Measurements from ENCODE around the gene MTERF2.

The MTERF2 gene

DNA sequence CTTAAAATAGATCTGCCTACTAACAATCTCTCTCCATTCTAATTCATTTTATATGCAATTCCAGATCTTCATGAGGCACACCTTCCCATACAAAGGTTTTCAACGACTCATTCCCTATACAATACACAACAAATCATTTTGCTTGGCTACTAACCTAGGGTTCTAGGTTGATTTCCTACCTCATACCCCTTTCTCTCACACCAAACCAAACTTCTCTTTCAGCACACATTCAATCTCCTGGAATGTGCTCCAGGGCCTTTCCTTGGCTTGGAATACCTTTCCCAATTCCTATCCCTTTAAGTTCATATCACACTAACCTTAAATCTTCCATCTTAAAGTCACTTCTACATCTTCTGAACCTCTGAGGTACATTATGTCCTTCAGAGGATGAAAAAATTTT lies 38.7 kb upstream of the MTERF2 start:
- H4K20me1 ChIP-seq (ENCODE audit: insufficient read depth), result no peaks in the 10 kb centered on the region
- no peaks in the 10 kb centered on the region for H3K27me3 ChIP-seq (ENCODE audit: insufficient read depth, low read depth)
- peaks cover 6% of the 10 kb centered on the region; the same call in 1 of the 2 replicates for H3K79me2 ChIP-seq (ENCODE audit: insufficient read depth, low read depth)
- H3K4me3 ChIP-seq (IDR thresholded peaks at IDR 0.05; ENCODE audit: insufficient read depth, low read depth, low read length), result no peak overlapping the region
- no peak overlapping the region for H2AFZ ChIP-seq (ENCODE audit: low read depth)
- TF ChIP-seq, protein P1, sequence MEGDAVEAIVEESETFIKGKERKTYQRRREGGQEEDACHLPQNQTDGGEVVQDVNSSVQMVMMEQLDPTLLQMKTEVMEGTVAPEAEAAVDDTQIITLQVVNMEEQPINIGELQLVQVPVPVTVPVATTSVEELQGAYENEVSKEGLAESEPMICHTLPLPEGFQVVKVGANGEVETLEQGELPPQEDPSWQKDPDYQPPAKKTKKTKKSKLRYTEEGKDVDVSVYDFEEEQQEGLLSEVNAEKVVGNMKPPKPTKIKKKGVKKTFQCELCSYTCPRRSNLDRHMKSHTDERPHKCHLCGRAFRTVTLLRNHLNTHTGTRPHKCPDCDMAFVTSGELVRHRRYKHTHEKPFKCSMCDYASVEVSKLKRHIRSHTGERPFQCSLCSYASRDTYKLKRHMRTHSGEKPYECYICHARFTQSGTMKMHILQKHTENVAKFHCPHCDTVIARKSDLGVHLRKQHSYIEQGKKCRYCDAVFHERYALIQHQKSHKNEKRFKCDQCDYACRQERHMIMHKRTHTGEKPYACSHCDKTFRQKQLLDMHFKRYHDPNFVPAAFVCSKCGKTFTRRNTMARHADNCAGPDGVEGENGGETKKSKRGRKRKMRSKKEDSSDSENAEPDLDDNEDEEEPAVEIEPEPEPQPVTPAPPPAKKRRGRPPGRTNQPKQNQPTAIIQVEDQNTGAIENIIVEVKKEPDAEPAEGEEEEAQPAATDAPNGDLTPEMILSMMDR (conservative IDR thresholded peaks at IDR 0.05; ENCODE audit: low read depth, low read length), result no peak
- H3K4me1 ChIP-seq (ENCODE audit: low read depth, poor library complexity, severe bottlenecking), result peaks cover 48% of the 10 kb centered on the region
- H3K36me3 ChIP-seq (ENCODE audit: insufficient read depth), result no peaks in the 10 kb centered on the region
- H3K4me2 ChIP-seq, result no peak overlapping the region
- H3K9ac ChIP-seq, result no peak overlapping the region
- no peak overlapping the region for H3K27ac ChIP-seq

DNA sequence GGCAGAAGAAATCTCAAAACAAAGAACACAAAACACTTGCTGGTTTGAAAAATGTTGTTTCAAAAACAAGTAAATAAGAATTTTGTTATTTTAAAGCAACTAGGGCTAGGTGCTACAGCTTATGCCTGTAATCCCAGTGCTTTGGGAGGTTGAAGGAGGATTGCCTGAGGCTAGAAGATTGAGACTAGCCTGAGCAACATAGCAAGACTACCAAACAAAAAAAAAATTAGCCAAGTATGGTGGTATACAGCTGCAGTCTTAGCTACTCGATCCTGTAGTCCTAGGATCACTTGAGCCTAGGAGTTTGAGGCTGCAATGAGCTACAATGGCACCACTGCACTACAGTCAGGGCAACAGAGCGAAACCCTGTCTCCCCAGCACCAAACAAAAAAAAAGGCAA lies 32.6 kb upstream of the MTERF2 start:
- H3K4me3 ChIP-seq (IDR thresholded peaks at IDR 0.05; ENCODE audit: insufficient read depth, low read depth, low read length), result no peak overlapping the region
- H3K4me2 ChIP-seq, result no peak overlapping the region
- H3K27ac ChIP-seq, result no peak overlapping the region
- no peaks in the 10 kb centered on the region for H3K36me3 ChIP-seq (ENCODE audit: insufficient read depth)
- no peak overlapping the region for H3K9ac ChIP-seq
- TF ChIP-seq, protein P1 (conservative IDR thresholded peaks at IDR 0.05; ENCODE audit: low read depth, low read length), result no peak
- no peaks in the 10 kb centered on the region for H3K4me1 ChIP-seq (ENCODE audit: low read depth, poor library complexity, severe bottlenecking)
- H3K27me3 ChIP-seq (ENCODE audit: insufficient read depth, low read depth), result no peaks in the 10 kb centered on the region
- H4K20me1 ChIP-seq (ENCODE audit: insufficient read depth), result no peaks in the 10 kb centered on the region
- no peaks in the 10 kb centered on the region for H3K79me2 ChIP-seq (ENCODE audit: insufficient read depth, low read depth)
- no peak overlapping the region for H2AFZ ChIP-seq (ENCODE audit: low read depth)

DNA sequence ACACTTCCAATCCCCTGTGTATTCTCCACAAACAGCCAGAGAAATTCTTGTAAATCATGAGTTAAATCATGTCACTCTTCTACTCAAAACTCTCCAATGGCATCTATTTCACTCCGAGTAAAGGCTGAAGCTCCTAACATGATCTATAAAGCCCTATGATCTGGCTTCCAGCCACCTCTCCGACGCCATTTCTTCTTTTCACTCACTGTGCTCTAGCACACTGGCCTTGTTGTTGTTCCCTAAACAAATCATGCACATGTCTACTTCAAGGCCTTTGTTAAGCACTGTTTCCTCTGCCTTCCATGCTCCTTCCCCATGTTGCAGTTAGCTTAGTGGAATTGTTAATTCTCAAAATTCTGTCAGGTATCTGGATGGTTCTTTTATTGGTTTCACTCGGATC lies 30.1 kb upstream of the MTERF2 start:
- Histone ChIP-seq H4K20me1 (ENCODE audit: insufficient read depth) (no peaks in the 10 kb centered on the region), H2AFZ (ENCODE audit: low read depth) (no peak overlapping the region), H3K4me1 (ENCODE audit: low read depth, poor library complexity, severe bottlenecking) (no peaks in the 10 kb centered on the region), H3K27me3 (ENCODE audit: insufficient read depth, low read depth) (no peaks in the 10 kb centered on the region), H3K36me3 (ENCODE audit: insufficient read depth) (no peaks in the 10 kb centered on the region), H3K27ac (no peak overlapping the region), H3K4me3 (IDR thresholded peaks at IDR 0.05; ENCODE audit: insufficient read depth, low read depth, low read length) (no peak overlapping the region), H3K9ac (no peak overlapping the region), H3K4me2 (no peak overlapping the region), H3K79me2 (ENCODE audit: insufficient read depth, low read depth) (no peaks in the 10 kb centered on the region)
- TF ChIP-seq, protein P1 (conservative IDR thresholded peaks at IDR 0.05; ENCODE audit: low read depth, low read length), result no peak

DNA sequence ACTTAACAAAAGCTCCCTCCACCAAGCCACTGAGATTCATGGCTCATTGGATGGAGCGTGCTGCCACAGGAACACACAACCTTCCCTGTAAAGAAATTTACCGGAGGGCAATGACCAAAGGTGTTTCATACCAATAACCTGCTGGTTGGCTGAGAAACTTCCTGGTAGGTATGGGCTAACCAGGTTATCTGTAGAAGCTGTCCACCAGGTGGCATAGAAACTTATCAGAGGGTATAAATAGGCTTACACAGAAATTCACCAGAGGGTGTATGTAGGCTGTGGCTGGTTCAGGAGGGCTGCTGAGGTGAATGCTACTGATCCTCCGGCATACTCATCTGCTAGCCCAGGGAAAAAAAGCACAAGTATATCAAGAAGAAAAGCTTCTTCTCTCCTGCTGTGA lies 27.1 kb upstream of the MTERF2 start:
- no peak overlapping the region for H3K4me2 ChIP-seq
- no peak overlapping the region for H2AFZ ChIP-seq (ENCODE audit: low read depth)
- H4K20me1 ChIP-seq (ENCODE audit: insufficient read depth), result no peaks in the 10 kb centered on the region
- no peak overlapping the region for H3K9ac ChIP-seq
- no peaks in the 10 kb centered on the region for H3K36me3 ChIP-seq (ENCODE audit: insufficient read depth)
- no peaks in the 10 kb centered on the region for H3K79me2 ChIP-seq (ENCODE audit: insufficient read depth, low read depth)
- H3K4me3 ChIP-seq (IDR thresholded peaks at IDR 0.05; ENCODE audit: insufficient read depth, low read depth, low read length), result no peak overlapping the region
- peaks cover 12% of the 10 kb centered on the region for H3K4me1 ChIP-seq (ENCODE audit: low read depth, poor library complexity, severe bottlenecking)
- no peaks in the 10 kb centered on the region for H3K27me3 ChIP-seq (ENCODE audit: insufficient read depth, low read depth)
- H3K27ac ChIP-seq, result no peak overlapping the region
- TF ChIP-seq, protein P1 (conservative IDR thresholded peaks at IDR 0.05; ENCODE audit: low read depth, low read length), result no peak

Data from KMS-11 (cell line).